HepG2 (cell line): ENCODE measurements around the gene C20orf144. TPM values are rescaled to one million over a fixed set of nuclear protein-coding genes. Genes with fewer than 3 reads are reported as not detected.
A peak's percentile ranks its signal among the peaks of the same experiment; 100 is the strongest.

Experiments used
- CAMTA2 ChIP-seq: sonication (generic); formaldehyde crosslinking; IDR thresholded peaks from 2 replicates; pipeline ENCODE4 v1.4.0; 2020; ENCODE audit warnings: mild to moderate bottlenecking, missing genetic modification reagents, borderline replicate concordance
- CBFB ChIP-seq: sonication (generic); formaldehyde crosslinking; IDR thresholded peaks from 2 replicates; pipeline ENCODE4 v1.4.0; 2020; ENCODE audit warnings: missing genetic modification reagents
- DPF2 ChIP-seq: sonication (generic); formaldehyde crosslinking; IDR thresholded peaks from 2 replicates; pipeline ENCODE4 v1.4.0; 2020; ENCODE audit warnings: mild to moderate bottlenecking, low read depth, missing genetic modification reagents, borderline replicate concordance
- DR1 ChIP-seq: sonication (generic); formaldehyde crosslinking; IDR thresholded peaks from 2 replicates; pipeline ENCODE4 v1.8.0; 2021; ENCODE audit warnings: mild to moderate bottlenecking, missing genetic modification reagents, inconsistent platforms
- GATAD1 ChIP-seq: IDR thresholded peaks from 2 replicates; pipeline ENCODE4 v1.6.1; 2016; ENCODE audit warnings: missing genetic modification reagents, missing compliant biosample characterization
- GATAD2A ChIP-seq: IDR thresholded peaks from 2 replicates; pipeline ENCODE4 v1.6.1; 2016
- HNF4A ChIP-seq: sonication (generic); formaldehyde crosslinking; IDR thresholded peaks from 2 replicates; pipeline ENCODE4 v1.4.0; 2020; ENCODE audit warnings: missing genetic modification reagents
- IKZF4 ChIP-seq: sonication (generic); formaldehyde crosslinking; IDR thresholded peaks from 2 replicates; pipeline ENCODE4 v1.5.1; 2020; ENCODE audit warnings: borderline replicate concordance, mild to moderate bottlenecking, low read depth, missing genetic modification reagents; ENCODE audit errors: not compliant biosample characterization
- KAT2B ChIP-seq: fragments of 150-350 bp; IDR thresholded peaks from 2 replicates; pipeline ENCODE4 v1.6.1; 2014; ENCODE audit warnings: low read depth, low read length, borderline replicate concordance
- KMT2A ChIP-seq: sonication (generic); formaldehyde crosslinking; IDR thresholded peaks from 2 replicates; pipeline ENCODE4 v1.4.0; 2020; ENCODE audit warnings: missing genetic modification reagents
- MEIS1 ChIP-seq: sonication (generic); formaldehyde crosslinking; IDR thresholded peaks from 2 replicates; pipeline ENCODE4 v1.9.0; 2021; ENCODE audit warnings: mild to moderate bottlenecking, missing genetic modification reagents, moderate library complexity, borderline replicate concordance
- NCOR1 ChIP-seq: fragments of 200-600 bp; sonication (generic); IDR thresholded peaks from 2 replicates; pipeline ENCODE4 v1.7.0; 2017; ENCODE audit warnings: antibody characterized with exemption, low read length, borderline replicate concordance
- NFYC ChIP-seq: IDR thresholded peaks from 2 replicates; pipeline ENCODE4 v1.6.1; 2016; ENCODE audit warnings: missing genetic modification reagents, missing compliant biosample characterization
- PLSCR1 ChIP-seq: sonication (generic); formaldehyde crosslinking; IDR thresholded peaks from 2 replicates; pipeline ENCODE4 v1.5.0; 2020; ENCODE audit warnings: missing genetic modification reagents, mild to moderate bottlenecking, borderline replicate concordance
- RBAK ChIP-seq: sonication (generic); formaldehyde crosslinking; IDR thresholded peaks from 2 replicates; pipeline ENCODE4 v1.5.1; 2020; ENCODE audit warnings: mild to moderate bottlenecking, missing genetic modification reagents
- RFXANK ChIP-seq: IDR thresholded peaks from 2 replicates; pipeline ENCODE4 v1.6.1; 2016
- TFDP1 ChIP-seq: IDR thresholded peaks from 2 replicates; pipeline ENCODE4 v1.6.1; 2016; ENCODE audit warnings: missing compliant biosample characterization, missing genetic modification reagents, borderline replicate concordance
- ZBTB39 ChIP-seq: sonication (generic); formaldehyde crosslinking; IDR thresholded peaks from 2 replicates; pipeline ENCODE4 v1.5.0; 2020; ENCODE audit warnings: missing genetic modification reagents
- ZKSCAN5 ChIP-seq: sonication (generic); formaldehyde crosslinking; IDR thresholded peaks from 2 replicates; pipeline ENCODE4 v1.5.1; 2020; ENCODE audit warnings: mild to moderate bottlenecking, missing genetic modification reagents
- ZNF274 ChIP-seq: sonication (generic); formaldehyde crosslinking; IDR thresholded peaks from 2 replicates; pipeline ENCODE4 v1.5.1; 2020; ENCODE audit warnings: mild to moderate bottlenecking, missing genetic modification reagents
- ZNF646 ChIP-seq: sonication (generic); formaldehyde crosslinking; IDR thresholded peaks from 2 replicates; pipeline ENCODE4 v1.9.0; 2021; ENCODE audit warnings: mild to moderate bottlenecking, missing genetic modification reagents
- ZNF777 ChIP-seq: sonication (generic); formaldehyde crosslinking; IDR thresholded peaks from 2 replicates; pipeline ENCODE4 v1.4.0; 2020; ENCODE audit warnings: missing genetic modification reagents
- polyA plus RNA-seq, 8 experiments: library from polyadenylated mRNA; depleted of rRNA in 3 of 8; stranded (reverse) in 7 of 8; unstranded in 1 of 8; fragments of >200 nt; fragmentation: Illumina TruSeq in 4 of 8; extraction: Trizol in 4 of 8; gene quantifications; 2 replicates each; pipeline versions ENCODE4 v1.2.1 to v1.2.3, GENCODE V29; 2011 to 2016; ENCODE audit warnings: low read depth in 4 of 8, missing spikeins in 1 of 8, mixed read lengths in 1 of 8; ENCODE audit not compliant: insufficient read depth in 1 of 8
- total RNA-seq, 5 experiments: library from RNA; depleted of rRNA; stranded (reverse); fragments of >200 nt; fragmentation: Illumina TruSeq; extraction: Trizol; gene quantifications; 2 replicates each; pipeline ENCODE4 v1.2.3, GENCODE V29; 2016; ENCODE audit warnings: low read depth in 1 of 5

C20orf144 gene
- total and polyA plus RNA-seq, 2 of the 13 experiments (the other 11 are each of a cell fraction or from before 2014, with no cell fraction given) = 0.09 to 0.16 TPM

GRCh38 chr20:33688938-33689424 lies 26.9 kb downstream of the C20orf144 start (continued):
- TF ChIP-seq RBAK (CRISPR knock-in tag) (no peak), GATAD1 (no peak), CBFB (CRISPR knock-in tag) (peak; percentile 49; the same call in 1 of the 2 replicates), NFYC (CRISPR knock-in tag) (0 out of 2 replicates have a peak, but pooled peaks have one; percentile 12), RFXANK (CRISPR knock-in tag) (no peak), KAT2B (no peak), ZKSCAN5 (CRISPR knock-in tag) (no peak), DPF2 (peak; percentile 31; the same call in 1 of the 2 replicates), CAMTA2 (CRISPR knock-in tag) (no peak), GATAD2A (no peak; the same call in 1 of the 2 replicates), IKZF4 (CRISPR knock-in tag) (no peak), TFDP1 (CRISPR knock-in tag) (no peak), NCOR1 (no peak), ZBTB39 (CRISPR knock-in tag) (peak; percentile 49; the same call in 1 of the 2 replicates), KMT2A (CRISPR knock-in tag) (no peak), ZNF646 (CRISPR knock-in tag) (no peak), HNF4A (CRISPR knock-in tag) (peak; percentile 73), PLSCR1 (no peak), MEIS1 (CRISPR knock-in tag) (no peak), ZNF777 (no peak), ZNF274 (CRISPR knock-in tag) (no peak), DR1 (CRISPR knock-in tag) (no peak)
